Kidney (tissue), 14 donors: Measurements from ENCODE around the gene GSN. TPM values are rescaled to one million over a fixed set of nuclear protein-coding genes. Genes with fewer than 3 reads are reported as not detected.

ENCODE experiments used
- DNase-seq, 5 donors: peaks; one replicate each; pipeline ENCODE4 v3.0.0-alpha.2; 2013 to 2020
- FAIRE-seq: peaks from 2 replicates; lab custom pipeline; 2012; peaks lifted over from hg19 to GRCh38; lab: Jason Lieb, UNC
- H3K27ac ChIP-seq, 2 donors: one replicate each; pipeline ENCODE4 v1.7.0; 2013; ENCODE audit warnings: low read depth in 2 of 2, low read length in 2 of 2, inconsistent platforms in 1 of 2
- H3K27me3 ChIP-seq: one replicate; pipeline ENCODE4 v1.7.1; 2013; ENCODE audit warnings: low read length, inconsistent platforms; ENCODE audit not compliant: control insufficient read depth, insufficient read depth
- H3K36me3 ChIP-seq, 3 donors: one replicate each; pipeline versions ENCODE4 v1.7.0 to v1.7.1; 2013; ENCODE audit warnings: low read length in 3 of 3, control low read depth in 1 of 3, inconsistent platforms in 1 of 3; ENCODE audit not compliant: insufficient read depth in 3 of 3, control insufficient read depth in 2 of 3
- H3K4me1 ChIP-seq, 3 donors: one replicate each; pipeline versions ENCODE4 v1.7.0 to v1.7.1; 2013; ENCODE audit warnings: low read length in 3 of 3, inconsistent platforms in 1 of 3, low read depth in 1 of 3; ENCODE audit not compliant: control insufficient read depth in 2 of 3, insufficient read depth in 2 of 3
- H3K4me3 ChIP-seq, 3 donors: one replicate each; pipeline versions ENCODE4 v1.7.0 to v1.8.1; 2013; ENCODE audit warnings: low read length in 3 of 3, control low read depth in 1 of 3, inconsistent platforms in 1 of 3
- H3K9ac ChIP-seq, 3 donors: one replicate each; pipeline versions ENCODE4 v1.7.0 to v1.7.1; 2013; ENCODE audit warnings: low read length in 3 of 3, control low read depth in 1 of 3, inconsistent platforms in 1 of 3
- H3K9me3 ChIP-seq, 3 donors: one replicate each; pipeline versions ENCODE4 v1.7.0 to v1.7.1; 2013; ENCODE audit warnings: low read length in 3 of 3, control low read depth in 1 of 3, inconsistent platforms in 1 of 3; ENCODE audit not compliant: control insufficient read depth in 2 of 3, insufficient read depth in 1 of 3
- CTCF ChIP-seq: IDR thresholded peaks from 3 replicates; pipeline ENCODE4 v1.5.1; 2012; ENCODE audit warnings: mild to moderate bottlenecking, moderate library complexity, borderline replicate concordance; ENCODE audit not compliant: insufficient read depth; ENCODE audit errors: extremely low read depth
- intact Hi-C: fragments of 100-400 bp; cut with DNase I; formaldehyde crosslinking; loops from one replicate; pipeline ENCODE4 v1.11.1; 2022
- polyA plus RNA-seq: library from polyadenylated mRNA; stranded (reverse); fragments of 350-450 nt; fragmentation: Illumina TruSeq; extraction: RNeasy Lipid Tissue Mini Kit (QIAGEN cat#74804); gene quantifications from one replicate; pipeline ENCODE4 v1.2.3, GENCODE V29; 2014; ENCODE audit warnings: low read depth, low replicate concordance; ENCODE audit not compliant: insufficient read depth
- total RNA-seq: library from RNA; stranded (reverse); fragmentation: NEBNext Ultra II Directional; extraction: Animal tissue kit (Norgen Biotek cat#: 25700); gene quantifications from one replicate; pipeline ENCODE4 v1.2.1, GENCODE V29; 2021
- donor health status: control.
- donor health status: control.
- donor health status: control.
- donor health status: control.
- donor health status: control.
- donor health status: DM: yes; HTN: yes; CAD: no.
- donor health status: Normal renal cell carcinoma (clear cell type).

GSN gene
- total and polyA plus RNA-seq, 2 donors from 2014 or later = 235 to 511 TPM

- Histone ChIP-seq H3K27me3 (no peaks in the 10 kb centered on the region), H3K27ac (no peak overlapping the region), H3K9me3 (no peaks in the 10 kb centered on the region), H3K4me3 (no peak overlapping the region), H3K4me1 (no peaks in the 10 kb centered on the region), H3K9ac (no peak overlapping the region), H3K36me3 (no peaks in the 10 kb centered on the region)
- no peak for FAIRE-seq
- intact Hi-C loops = no loop called here
- no peak for TF ChIP-seq CTCF
- no peak for DNase-seq
Measured at GRCh38 chr9:121253821-121254501, 14.0 kb upstream of the GSN start.

DNA sequence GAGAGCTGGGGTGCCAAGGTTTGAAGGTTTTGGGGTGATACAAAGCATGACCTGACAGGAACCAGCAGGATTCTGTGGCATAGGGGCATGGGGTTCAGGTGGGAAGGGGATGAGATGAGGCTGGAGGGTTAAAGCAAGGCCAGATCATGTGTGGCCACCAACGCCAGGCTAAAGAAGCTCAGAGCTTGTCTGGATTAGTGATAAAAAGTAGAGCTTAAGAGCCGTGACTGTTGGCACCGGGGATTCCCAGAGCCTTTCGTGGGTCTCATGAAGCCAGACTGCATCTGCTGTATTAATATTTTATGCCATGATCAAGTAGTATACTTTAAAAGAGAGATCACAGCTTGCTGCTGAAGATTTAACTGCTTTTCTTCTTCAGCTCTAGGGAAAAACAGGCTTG, 8.5 kb upstream of the GSN start:
- Histone ChIP-seq H3K4me3 (no peak overlapping the region), H3K36me3 (no peaks in the 10 kb centered on the region), H3K9me3 (no peaks in the 10 kb centered on the region), H3K27ac (no peak overlapping the region), H3K9ac (no peak overlapping the region), H3K27me3 (no peaks in the 10 kb centered on the region), H3K4me1 (no peaks in the 10 kb centered on the region)
- intact Hi-C loops = no loop called here
- TF ChIP-seq CTCF = no peak
- DNase-seq (no peak), FAIRE-seq (no peak)

DNA sequence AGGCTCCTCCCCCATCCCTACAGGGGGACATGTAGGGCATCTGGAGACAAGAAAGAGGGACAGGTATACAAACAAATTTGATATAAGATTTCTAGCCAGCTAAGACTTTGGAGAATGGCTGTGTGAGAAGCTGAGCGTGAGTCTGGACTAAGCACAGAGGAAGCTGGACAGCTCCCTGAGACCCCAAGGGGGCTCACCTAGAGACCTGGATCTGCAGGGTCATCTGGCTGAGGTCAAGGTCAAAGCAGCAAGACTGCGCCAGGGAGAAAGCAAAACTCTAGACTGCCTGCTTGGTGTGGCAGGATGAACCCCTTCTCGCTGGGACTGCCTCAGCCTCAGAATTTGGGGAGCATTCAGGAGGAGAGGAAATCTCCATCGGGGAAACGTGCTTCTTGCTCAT, 8.0 kb upstream of the GSN start:
- no peak for TF ChIP-seq CTCF
- Histone ChIP-seq H3K9me3 (no peaks in the 10 kb centered on the region), H3K36me3 (no peaks in the 10 kb centered on the region), H3K4me3 (no peak overlapping the region), H3K4me1 (no peaks in the 10 kb centered on the region), H3K9ac (no peak overlapping the region), H3K27me3 (no peaks in the 10 kb centered on the region), H3K27ac (no peak overlapping the region)
- intact Hi-C loops = loop anchor here (10.0 kb wide), 1 partner anchor 55 kb away; no protein-coding TSS in a partner anchor
- FAIRE-seq = no peak
- DNase-seq = no peak
